ENCODE data around the gene PDCD1.
"Not testable (repeated sequence)": the region's sequence is repeated elsewhere in the genome, so short reads cannot be mapped to it uniquely, and the experiment has no call there.

The PDCD1 gene

DNA sequence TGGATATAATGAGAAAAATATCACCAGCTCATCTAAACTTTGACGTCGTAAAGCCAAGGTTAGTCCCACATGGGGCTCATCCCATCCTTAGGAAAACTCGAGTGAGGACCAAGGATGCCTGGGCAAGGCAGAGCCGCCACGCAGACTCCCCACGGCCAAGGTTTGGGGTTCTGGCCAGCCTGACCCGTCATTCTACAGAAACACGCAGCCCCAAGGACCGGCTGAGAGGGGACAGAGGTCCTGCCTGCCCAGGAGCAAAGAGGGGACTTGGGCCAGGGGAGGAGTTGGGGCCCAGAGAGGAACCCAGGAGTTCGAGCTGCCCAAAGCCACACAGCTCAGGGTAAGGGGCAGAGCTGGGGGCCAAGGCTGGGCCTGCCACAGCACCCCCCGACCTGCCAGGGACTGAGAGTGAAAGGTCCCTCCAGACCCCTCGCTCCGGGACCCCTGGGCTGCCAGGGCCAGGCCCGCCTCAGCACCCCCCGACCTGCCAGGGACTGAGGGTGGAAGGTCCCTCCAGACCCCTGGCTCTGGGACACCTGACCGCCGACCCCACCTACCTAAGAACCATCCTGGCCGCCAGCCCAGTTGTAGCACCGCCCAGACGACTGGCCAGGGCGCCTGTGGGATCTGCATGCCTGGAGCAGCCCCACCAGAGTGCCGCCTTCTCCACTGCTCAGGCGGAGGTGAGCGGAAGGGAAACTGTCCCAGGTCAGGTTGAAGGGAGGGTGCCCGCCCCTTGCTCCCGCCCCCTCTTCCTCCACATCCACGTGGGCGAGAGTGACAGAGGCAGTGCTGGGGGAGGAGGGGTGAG lies at the start of gene PDCD1:
TSS of gene PDCD1 (minus strand) at position 689 of the 811 bp plus-strand sequence. CDS start at position 633, 56 bp downstream.
- no peak for DNase-seq

DNA sequence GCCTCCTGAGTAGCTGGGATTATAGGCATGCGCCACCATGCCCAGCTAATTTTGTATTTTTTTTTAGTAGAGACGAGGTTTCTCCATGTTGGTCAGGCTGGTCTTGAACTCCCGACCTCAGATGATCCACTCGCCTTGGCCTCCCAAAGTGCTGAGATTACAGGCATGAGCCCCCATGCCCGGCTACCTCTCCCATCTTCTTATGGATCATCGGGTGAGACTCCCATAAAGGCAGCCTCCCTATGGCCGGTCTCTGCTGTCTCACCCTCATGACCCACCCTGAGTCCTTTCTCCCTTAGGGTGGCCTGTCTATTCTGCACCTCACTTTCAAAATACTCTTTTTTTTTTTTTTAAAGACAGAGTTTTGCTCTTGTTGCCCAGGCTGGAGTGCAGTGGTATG lies 49.1 kb upstream of the PDCD1 start:
- not testable (repeated sequence) for DNase-seq

DNA sequence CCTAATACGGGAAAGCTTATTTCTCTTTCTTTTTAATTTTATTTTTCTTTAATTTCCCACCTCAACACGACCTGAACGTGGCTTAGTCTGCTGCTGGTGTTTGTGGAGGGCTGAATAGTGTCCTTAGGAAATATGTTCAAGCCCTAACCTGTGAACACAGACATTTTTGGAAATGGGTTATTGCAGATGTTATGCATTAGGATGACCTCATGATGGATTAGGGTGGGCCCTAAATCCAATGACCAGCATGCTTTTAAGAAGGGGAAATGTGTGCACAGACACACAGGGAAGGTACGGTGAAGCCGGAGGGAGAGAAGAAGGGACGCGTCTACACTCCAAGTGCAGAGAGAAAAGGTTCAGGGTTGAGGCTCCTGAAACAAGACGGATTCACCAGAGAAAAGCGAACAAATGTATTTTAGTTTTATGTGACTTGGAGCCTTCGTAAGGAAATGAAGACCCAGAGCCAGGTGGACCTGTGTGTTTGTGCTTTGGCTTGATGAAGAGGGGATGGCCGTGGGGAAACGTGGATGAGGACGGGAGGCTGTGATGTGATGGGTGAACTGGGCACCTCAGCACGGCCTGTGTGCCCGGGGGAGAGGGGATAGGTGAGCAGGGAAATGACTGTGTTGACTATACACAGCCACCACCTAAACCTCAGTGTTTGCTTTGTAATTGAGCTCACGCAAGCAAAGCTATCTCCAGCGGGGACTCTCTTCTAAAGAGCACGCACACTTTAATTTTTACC lies 48.3 kb upstream of the PDCD1 start:
- DNase-seq: no peak

DNA sequence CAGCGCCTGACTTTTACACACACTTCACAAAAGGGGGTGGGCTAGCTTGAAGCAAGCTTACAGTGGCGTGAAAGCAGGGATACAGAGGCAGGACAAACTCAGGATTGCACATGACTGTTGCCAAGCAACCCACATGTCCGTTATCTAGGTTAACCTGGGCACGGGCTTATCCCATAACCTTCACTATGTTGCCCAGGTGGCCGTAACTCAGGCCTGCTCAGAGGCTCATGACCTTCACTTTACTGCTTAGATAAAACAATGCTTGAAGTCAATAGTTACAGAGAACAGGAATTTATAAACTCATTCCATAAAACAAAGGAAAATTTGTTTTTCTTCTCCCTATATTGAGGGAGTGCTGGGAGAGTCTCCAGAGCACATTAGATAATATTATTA lies 47.7 kb upstream of the PDCD1 start:
- not testable (repeated sequence) for DNase-seq

DNA sequence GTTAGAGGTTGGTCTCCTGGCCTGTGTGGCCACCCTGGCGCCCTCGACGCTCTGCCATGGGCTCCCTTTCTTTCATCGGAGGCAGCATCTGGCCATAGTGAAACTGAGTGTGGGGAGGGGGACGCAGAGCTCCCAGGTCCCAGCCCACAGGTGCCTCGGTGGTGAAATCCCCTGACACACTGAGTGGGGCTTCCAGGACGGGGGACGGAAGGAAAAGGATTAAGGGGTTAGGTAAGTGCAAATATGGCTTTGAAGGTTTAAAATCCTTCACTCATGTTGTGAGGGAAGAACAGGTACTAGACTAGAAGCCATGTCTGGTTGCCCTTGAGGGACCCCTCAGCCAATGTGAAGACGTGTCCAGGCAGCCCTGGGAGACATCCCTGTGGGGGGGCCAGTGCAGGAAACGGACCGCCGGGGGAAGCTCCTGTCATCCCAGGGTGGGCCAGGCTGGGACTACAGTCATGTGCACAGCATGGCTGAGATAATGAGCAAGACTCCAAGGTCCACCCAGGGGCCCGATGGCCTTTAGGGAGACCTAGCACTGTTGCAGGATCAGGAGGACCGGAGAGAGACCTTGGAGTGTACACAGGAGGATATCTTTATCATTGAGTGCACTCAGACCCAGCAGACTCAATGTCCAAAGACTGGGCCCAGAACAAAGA lies 47.2 kb upstream of the PDCD1 start:
- no peak for DNase-seq

DNA sequence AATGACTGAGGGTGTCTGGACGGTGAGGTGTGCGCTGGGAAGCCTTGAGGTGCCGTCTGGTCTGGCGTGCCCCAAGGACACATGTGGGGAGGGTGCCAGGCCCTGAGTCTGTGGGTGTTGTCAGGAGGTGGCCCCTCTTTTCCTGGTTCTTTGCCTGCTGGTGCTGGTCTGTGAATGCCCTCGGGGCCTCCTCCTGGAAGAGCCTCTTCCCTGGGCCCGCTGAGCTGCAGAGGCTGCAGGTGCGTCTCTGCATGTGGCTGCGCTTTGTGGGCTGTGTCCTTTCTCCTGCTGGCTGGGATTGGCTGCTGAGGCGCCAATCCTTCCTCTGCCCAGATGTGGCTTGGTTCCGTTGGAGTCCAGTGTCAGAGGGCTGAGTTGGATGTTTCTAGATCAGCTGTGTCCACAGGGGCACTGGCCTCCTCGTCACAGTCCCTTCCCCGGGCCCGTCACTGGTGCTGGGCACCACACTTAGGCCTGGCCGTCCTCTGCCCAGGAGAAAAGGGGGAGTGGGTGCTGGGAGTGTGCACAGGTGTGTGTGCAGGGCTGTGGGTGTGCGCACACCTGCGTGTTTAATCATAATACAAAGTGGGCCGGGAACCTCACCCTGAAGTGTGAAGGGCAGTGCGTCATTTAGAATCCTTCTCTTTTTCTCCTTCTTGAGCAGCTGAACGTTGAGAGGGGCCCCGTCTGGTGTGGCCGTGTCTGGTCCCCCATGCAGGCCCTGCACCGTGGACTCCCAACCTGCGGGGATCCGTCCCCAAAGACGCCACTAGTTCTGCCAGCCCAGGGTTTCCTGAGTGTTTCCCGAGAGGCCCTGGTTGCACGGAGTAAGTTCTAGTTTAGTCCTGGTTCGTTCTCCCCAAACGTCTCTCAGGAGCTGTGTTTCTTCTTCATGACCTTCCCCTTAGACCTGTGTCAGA lies 46.4 kb upstream of the PDCD1 start:
- DNase-seq: no peak

DNA sequence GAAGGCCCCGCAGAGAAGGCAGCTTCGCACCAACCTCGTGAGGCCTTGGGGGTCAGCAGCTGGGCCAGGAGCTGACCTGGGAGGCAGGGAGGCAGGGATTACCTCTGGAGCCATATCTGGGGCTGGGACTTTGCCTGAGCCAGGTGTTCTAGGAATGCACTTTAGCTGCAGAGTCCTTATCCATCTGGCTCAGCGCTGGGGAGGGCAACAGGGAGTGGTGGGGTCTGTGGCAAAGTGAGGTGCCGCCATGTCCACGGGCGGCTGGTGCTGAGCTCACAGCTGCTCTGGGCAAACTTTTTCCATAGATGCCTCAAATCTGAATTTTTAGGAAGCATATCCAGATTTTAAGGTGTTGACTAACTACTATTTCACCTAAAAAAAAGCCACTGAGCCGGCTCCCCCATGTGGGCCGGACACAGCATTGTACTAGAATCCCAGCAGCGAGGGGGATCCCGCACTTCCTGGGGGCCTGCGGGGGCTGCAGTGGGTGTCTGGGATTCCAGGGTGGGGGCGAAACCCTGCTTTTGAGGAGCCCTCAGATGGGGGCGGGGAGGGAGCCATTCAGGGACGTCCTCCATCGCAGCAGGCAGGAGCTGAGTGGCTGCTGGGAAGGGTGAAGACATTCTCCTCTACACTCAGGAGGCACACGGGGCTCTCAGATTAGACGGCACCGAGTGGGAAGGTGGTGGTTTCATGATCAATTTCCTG lies 45.5 kb upstream of the PDCD1 start:
- DNase-seq: no peak

DNA sequence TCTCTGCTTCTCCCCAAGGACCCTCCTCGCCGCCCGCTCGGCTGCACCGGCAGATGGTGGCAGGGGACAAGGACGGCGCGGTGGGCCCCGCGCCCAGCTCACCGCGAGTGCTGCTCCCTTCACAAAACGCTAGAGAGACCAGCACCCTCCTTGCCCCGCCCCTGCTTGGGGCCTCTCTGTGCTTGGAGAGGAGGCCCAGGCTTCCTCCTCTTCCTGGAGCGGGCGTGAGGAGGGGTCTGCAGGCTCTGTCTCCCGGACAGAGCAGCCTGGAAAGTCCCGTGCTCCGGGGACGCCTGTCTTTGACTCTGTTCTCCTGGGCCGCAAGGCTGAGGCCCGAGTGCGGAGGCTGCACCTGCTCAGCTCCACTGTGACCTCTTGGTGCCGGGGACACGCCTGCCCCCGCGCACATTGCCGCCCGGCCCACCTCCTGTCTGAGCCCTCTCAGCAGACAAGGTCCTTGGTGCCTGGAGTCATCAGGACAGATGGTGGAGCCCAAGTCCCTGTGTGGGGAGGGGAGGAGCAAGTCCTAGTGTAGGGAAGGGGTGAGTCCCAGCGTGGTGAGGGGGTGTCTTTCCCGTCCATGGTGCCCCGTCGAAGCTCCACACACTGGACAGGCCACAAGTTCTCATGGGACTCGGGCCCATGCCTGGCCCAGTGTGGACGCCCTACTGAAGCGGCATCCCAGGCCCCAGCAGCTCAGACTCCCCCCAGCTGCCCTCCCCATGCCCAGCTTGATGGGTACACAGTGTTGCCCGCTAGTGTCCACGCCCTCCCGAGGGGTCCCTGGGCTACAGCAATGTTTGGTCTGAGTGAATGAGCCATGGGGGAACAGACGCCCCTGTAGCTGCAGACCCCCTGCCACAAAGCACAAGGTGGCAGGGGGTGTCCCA lies 44.7 kb upstream of the PDCD1 start:
- DNase-seq: no peak

DNA sequence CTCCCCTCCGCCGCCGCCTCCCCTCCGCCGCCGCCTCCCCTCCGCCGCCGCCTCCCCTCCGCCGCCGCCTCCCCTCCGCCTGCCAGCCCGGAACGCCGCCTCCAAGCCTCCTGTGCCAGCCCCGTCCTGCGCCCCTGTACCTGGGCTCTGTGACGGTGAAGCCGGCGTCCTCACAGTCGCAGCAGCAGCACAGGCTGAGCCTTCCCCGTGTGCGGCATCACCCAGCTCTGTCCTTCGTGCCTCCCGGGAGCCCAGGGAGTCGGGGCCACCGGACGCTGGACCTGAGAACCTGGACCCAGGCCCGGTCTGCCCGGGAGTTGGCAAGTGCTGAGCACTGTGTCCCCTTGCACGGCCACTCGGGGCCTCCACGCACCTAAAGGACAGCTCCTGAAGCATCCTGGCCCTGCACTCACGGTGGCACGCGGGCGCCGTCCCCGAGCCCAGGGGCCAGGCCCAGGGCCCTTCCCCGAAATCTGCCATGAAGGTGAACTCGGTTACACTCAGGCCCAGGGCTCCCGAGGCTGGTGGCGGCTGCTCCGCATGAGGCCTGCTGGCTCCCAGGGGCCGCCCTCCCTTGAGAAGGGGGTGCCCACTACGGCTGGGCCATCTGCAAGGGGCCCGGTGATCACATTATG lies 43.8 kb upstream of the PDCD1 start:
- DNase-seq: no peak

DNA sequence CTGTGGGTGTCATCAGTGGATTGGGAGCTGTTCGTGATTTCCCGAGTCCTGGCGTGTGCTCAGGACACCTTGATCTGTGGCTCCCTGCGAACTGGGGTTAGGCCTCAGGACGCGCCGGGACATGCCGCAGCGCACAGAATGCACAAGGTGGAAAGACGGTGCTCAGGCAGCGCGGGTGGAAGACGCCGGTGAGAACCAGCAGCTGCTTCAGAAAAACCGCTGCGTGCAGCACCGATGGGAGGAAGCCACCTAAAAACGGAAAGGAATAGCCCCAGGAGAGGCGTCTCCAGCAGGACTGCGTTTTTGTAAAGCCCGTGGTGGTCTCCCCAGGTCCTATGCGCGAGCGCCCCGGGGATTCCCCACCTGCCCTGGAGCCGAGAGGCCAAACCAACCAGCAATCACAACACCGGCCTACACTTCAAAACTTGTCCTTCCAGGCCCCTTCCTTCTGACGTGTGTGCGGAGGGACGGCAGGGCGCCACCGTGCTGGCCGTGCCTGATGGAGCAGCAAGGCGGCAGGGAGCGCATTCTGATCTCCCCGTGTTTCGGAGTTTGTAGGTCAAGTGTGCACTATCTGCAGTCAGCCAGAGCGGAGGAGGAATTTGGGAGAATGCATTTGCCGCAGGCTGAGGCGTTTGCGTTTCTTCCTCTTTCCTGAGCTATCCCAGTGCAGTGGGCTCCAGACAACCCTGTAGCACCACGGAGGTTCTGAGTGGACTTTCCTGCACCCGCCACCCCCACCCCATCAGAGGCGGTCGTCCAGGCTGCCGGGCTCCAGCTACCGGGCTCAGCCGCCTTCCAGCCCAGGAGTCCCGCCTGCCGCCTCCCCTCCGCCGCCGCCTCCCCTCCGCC lies 43.0 kb upstream of the PDCD1 start:
- no peak for DNase-seq

DNA sequence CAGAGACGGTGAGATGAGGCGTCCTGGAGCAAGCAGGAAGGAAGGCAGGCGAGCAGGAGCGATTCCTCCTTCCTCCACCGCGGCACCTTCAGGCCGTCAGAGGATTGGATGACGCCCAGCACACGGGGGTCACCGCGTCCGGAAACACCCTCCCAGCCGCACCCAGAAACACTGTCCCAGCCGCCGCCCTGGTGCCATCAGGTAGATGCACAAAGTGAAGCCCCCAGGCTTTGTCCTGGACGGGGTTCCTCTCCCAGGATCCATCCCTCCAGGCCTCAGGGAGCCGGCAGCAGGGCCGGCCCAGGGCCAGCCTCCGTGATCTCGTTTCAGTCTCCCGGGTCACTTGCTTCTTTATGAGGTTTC lies 42.3 kb upstream of the PDCD1 start:
- DNase-seq: no peak

DNA sequence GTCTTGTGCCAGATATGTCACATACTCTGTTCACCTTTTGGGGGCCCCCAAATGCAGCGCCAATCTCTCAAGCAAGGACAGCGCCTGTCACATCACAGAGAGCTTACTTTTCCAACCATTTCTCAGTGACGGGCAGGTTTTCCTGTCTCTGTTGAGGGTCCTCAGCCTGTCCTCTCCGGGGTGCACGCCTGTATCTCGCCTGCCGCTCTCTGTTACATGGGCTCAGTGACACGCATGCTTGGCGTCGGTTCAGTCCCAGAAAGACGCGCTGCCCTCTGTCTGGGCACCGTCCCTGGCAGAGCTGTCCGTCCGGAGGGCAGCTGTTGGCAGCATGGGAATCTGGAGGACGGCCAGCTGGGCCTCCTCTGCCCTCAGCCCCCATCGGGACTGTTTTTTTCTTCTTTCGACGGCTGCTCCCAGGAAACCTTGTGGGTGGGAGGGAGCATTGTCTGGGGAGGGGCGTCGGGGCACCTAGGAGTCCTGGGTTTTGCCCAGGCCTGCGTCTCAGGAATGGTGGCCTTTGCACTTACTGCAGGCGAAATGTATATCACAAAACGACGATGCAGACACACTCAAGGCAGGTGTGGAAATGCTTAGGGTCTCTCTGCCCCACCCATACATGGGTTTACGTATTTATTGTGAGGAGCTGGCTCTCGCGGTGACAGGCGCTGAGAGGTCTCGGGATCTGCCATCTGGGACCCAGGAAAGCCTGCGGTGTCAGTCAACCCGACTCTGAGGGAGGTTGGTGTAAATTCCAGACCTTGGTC lies 41.7 kb upstream of the PDCD1 start:
- no peak for DNase-seq

DNA sequence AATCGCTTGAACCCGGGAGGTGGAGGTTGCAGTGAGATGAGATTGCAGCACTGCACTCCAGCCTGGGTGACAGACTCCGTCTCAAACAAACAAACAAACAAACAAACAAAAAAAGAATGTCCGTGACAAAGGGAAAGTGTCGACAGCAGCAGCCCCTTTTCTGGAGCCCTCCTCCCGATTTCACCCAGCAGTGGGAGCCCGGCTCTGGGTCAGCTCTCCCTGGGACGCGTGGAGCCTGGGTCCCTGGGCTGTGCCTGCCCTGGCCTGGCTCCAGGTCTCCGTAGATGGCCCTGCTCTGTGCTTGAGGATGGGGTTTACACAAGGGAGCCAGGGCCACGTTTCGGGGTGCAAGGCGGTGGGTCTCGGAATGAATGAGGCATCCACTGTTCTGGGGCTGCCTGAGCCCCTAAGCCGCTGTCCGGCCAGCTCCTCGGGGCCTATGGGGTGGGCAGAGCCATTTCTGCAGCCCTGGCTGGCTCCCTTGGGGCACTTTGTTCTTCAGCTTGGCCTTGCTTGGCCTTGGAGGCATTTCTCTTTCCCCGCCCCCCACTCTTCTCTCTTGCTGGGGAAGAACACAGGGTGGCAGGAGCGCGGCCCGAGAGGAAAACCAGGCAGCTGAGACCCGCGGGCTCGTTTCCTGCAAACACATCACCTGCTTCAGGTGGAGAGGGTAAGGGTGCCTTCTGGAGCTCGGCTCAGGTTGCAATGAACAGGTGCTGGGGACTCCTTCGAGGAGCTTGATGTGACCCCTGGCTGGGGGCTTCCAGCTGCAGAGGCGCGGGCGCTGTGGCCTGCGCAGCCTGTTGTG lies 40.0 kb upstream of the PDCD1 start:
- no peak for DNase-seq

DNA sequence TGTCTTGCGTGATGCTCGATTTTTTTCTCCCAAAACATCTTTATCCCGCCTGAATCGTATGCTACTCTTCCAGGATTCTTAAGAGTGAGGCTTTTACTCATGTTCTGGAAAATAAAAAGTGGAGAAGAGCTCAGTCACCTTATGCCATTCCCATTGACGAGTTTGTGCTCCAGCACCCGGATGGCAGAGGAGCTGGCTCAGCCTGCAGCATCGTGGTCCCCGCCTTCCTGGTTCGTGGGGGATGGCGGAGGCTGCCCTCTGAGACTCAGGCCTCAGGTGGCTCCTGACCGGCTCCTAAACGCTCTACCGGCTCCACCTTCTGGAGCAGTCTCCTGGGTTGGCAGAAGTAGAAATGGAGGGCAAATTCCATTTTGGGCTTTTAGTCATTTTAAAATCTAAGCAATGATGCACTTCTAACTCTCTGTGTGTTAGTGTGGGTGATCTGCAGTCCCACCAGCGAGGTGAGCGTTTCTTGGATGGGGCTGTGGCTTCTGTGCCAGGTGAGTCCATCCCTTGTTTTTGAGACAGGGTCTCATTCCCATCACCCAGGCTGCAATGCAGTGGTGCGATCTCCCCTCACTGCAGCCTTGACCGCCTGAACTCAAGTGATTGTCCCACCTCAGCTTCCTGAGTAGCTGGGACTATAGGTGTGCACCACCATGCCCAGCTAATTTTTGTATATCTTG lies 38.7 kb upstream of the PDCD1 start:
- DNase-seq: no peak

DNA sequence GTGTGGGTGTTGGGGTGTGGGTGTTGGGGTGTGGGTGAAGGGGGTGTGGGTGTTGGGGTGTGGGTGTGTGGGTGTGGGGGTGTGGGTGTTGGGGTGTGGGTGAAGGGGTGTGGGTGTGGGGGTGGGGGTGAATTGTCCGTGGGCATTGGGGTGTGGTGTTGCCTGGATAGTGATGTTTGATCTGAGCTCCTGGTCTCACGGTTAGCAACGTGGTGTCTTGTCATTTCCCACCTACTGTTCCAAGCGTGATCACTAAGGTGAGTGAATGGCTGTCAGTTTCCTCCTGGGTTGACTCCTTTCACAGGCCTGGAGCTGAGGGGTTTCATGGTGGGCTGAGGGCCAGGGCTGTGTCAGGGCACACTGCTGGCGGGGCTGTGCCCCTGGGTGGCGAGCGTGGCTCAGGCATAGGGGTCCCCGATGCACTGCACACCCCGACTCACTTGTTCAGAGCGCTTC lies 38.1 kb upstream of the PDCD1 start:
- no peak for DNase-seq

DNA sequence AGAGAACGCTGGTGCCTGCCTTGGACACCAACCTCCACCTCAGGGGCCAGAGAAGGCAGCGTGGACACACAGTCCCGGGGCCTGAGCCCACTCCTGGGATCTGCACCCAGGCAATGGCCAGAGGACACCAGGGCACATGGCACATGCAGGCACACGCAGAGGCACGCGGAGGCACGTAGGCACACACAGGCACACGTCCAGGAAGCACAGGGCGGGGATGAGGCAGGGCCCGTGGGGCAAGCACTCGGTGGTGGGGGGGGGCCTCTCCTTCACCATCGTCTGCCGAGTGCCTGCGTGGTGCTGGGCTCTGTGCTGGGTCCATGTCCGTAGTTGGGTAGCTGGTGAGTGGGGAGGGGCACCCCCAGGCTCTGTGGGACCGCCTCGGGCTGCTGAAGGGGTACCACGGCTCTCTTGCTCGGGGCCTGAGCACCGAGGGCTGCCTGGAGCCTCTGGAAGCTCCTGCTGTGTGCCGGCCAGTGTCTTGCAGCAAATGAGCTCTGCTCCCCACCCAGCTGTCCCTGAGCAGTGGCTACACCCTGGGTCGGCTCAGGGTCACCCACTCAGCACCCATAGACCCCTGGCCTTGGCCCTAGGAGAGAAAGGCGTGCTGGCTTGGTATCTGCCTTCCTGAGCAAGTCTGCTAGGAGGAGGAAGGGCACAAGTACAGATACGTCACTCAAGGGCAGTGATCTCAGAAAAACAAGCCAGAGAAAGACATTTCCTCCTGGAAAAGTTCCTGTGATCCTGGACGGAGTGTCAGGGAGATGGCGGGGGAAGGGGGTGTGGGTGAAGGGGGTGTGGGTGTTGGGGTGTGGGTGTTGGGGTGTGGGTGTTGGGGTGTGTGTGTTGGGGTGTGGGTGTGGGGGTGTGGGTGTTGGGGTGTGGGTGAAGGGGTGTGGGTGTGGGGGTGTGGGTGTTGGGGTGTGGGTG lies 37.3 kb upstream of the PDCD1 start:
- DNase-seq: no peak

Data from midbrain (tissue), 1 donor.